ENCODE results near the gene DNAH6.

GRCh38 chr2:84526562-84526961 is 10.3 kb downstream of the DNAH6 start:
- TF ChIP-seq, protein P1, sequence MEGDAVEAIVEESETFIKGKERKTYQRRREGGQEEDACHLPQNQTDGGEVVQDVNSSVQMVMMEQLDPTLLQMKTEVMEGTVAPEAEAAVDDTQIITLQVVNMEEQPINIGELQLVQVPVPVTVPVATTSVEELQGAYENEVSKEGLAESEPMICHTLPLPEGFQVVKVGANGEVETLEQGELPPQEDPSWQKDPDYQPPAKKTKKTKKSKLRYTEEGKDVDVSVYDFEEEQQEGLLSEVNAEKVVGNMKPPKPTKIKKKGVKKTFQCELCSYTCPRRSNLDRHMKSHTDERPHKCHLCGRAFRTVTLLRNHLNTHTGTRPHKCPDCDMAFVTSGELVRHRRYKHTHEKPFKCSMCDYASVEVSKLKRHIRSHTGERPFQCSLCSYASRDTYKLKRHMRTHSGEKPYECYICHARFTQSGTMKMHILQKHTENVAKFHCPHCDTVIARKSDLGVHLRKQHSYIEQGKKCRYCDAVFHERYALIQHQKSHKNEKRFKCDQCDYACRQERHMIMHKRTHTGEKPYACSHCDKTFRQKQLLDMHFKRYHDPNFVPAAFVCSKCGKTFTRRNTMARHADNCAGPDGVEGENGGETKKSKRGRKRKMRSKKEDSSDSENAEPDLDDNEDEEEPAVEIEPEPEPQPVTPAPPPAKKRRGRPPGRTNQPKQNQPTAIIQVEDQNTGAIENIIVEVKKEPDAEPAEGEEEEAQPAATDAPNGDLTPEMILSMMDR (IDR thresholded peaks at IDR 0.05) = no peak
- TF ChIP-seq POLR2A (IDR thresholded peaks at IDR 0.05) = no peak
- no peak for TF ChIP-seq POLR2AphosphoS5 (IDR thresholded peaks at IDR 0.05)

All from gastroesophageal sphincter (tissue), 3 donors.